GM18951 (cell line): Measurements from ENCODE around the gene RFX8.

Experiments used
- POLR2A ChIP-seq: IDR thresholded peaks from 4 replicates; pipeline ENCODE4 v1.6.1; 2011; ENCODE audit warnings: mild to moderate bottlenecking; ENCODE audit not compliant: insufficient read length, insufficient read depth; ENCODE audit errors: extremely low read depth
- in situ Hi-C: fragments of 300-500 bp; cut with MboI; formaldehyde crosslinking; loops from one replicate; pipeline ENCODE4 v1.12.0; 2022; ENCODE audit warnings: low sequenced_read_pairs, mixed read lengths, inconsistent platforms; ENCODE audit not compliant: unreplicated experiment

RFX8 gene

DNA sequence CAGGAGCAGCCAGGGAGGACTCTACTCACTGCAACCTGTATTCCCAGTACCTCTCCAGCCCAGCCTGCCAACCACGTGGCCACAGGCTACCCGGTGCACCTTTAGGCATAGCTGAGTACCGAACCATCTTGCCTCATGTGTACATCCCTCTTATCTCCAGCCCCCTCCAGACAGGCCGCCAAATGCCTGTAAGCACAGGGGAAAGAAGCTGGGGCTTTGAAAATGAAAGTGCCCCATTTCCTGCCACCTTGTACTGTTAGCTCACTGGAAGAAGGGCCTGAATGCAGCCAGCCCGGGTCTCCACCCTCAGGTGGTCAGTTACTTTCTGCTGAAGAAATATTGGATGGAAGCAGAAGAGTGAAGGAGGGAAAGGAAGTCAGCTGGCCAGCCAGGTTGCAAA, 27.2 kb upstream of the RFX8 start:
- in situ Hi-C loops = no loop called here
- TF ChIP-seq POLR2A = no peak

DNA sequence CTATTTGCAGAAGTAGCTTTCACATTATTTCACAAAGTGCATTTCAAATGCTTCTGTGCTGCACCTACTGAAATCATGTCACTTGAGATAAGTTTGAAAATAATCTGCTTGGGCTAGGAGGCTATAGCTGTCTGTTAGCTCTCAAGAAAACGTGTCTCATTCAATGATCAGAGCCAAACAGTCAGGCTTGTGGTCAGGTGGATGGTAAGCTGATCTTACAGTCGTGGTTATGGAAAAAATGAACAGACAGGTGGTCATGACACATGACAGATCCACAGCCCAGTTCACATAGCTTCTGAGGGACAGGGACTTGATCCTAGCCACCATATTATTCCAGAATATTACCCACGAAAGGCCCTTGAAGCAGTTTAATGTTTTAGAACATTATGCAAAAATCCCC, 26.5 kb upstream of the RFX8 start:
- in situ Hi-C loops = no loop called here
- TF ChIP-seq POLR2A = no peak

DNA sequence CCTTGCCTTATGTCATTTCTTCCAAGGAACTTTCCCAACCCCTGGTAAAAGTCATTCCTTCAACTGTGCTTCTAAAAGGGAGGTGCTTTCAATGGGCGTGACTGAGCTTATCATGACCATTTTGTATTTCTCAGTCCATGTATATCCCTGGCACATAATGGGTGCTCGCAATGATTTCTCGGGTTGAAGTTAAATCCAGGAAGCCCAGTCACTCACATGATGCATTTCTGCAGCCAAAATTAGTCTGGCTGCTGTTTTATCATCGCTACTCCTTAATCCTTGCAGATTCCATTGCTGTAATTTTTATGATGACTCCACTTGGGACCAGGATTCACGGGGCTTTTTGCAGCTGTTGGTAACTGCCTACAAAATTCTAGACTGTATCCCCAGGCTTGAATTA, 25.9 kb upstream of the RFX8 start:
- in situ Hi-C loops = no loop called here
- TF ChIP-seq POLR2A = no peak

DNA sequence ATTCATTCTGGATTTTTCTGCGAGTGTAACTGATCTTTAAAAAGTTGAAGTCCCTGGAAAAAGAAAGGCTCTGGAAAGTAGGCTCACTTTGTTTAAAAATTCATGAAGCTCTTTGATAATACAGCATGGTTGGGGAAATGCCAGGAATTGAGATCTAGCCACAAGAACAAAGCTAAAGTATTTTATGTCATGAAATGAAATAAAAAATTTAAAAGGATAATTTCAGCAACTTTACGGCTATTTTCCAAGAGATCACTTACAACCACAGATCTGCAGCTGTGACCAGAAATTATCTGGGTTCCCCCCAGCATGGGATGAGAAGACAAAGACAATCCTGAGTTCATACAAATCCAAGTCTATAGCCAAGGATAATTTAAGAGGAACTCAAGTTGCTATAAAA, 25.3 kb upstream of the RFX8 start:
- in situ Hi-C loops = no loop called here
- no peak for TF ChIP-seq POLR2A

DNA sequence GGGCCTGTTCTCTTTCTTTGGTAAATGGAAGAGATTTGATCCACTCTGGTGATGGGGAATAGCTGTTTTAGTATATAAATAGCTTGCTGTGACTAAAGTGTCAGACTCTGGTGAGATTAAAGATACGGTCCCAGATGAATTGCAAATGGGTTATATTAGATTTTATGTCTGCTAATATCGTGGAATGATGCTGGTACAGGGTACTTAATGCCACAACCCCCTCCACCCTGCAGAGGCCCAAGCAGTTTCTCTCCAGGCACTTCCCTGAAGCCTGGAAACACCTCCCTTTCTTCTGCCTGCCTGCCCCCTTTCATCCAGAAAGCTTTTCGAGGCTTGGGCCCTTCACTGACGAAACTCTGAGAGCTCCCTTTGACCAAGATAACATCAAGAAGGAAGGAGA, 21.4 kb upstream of the RFX8 start:
- in situ Hi-C loops = no loop called here
- no peak for TF ChIP-seq POLR2A

DNA sequence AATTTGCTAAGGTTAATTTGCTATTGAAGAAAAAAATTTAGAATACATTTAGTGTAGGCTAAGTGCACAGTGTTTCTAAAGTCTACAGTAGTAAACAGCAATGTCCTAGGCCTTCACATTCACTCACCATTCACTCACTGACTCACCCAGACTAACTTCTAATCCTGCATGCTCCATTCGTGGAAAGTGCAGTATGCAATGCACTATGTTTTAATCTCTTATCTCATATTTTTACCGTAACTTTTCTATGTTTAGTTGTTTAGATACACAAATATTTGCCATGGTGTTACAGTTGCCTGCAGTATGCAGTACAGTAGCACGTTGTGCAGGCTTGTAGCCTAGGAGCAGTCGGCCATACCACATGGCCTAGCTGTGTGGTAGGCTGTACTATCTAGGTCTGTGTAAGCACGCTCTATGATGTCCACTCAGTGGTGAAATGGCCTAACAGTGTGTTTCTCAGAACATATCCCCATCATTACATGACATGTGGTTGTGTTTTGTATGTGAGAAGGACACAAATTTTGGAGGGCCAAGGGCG, 18.1 kb upstream of the RFX8 start:
- in situ Hi-C loops = no loop called here
- no peak for TF ChIP-seq POLR2A

DNA sequence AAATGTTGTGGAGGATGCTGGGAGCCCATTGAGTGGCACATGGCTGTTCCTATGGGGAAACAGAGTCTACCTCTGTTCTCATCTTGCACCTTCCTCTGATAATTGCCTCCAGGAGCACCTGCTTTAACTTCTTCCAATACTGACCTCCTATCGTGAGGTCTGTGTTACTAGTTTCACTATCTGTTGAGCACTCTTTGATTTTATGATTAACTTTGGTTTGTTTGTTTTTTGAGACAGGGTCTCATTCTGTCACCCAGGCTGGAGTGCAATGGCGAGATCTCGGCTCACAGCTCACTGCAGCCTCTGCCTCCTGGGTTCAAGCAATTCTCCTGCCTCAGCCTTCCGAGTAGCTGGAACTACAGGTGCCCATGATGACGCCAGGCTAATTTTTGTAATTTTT, 12.1 kb upstream of the RFX8 start:
- in situ Hi-C loops = no loop called here
- no peak for TF ChIP-seq POLR2A

DNA sequence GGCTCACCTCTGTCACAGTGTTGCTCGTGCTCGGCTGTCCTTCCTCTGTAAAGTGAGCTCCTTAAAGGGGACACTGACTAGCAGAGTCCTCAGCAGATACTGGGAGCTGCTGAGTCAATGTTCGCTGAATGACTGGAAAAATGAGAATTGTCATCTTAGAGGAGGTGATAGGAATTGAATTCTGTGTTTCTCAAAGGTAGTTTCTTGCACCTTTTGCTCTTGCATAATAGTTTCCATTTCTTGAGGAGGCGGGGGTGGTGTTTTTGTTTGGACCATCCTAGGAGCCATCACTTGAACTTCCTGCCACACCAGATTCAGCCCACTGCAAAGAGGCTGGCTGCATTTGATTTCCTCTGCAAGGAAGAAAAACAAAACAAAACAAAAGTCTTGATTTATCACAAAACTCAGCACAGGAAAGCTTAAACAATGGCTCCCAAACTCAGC, 11.4 kb upstream of the RFX8 start:
- TF ChIP-seq POLR2A = no peak
- in situ Hi-C loops = no loop called here

DNA sequence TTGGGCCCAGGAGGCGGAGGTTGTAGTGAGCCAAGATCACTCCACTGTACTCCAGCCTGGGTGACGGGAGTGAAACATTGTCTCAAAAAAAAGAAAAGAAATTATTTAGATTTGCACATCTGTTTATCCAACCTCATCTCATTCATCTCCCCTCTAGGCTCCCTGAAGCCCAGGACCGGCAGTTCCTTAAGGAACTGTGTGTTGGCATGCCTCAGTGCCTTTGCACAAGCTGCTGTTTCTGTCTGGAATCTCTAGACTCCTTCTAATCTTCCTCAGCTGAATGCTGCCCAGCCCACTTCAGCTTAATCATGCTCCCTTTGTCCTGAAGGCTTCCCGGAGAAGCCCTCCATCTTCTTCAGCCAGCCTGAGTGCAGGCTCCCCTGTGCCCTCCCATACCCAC, 10.9 kb upstream of the RFX8 start:
- in situ Hi-C loops = no loop called here
- TF ChIP-seq POLR2A = no peak

DNA sequence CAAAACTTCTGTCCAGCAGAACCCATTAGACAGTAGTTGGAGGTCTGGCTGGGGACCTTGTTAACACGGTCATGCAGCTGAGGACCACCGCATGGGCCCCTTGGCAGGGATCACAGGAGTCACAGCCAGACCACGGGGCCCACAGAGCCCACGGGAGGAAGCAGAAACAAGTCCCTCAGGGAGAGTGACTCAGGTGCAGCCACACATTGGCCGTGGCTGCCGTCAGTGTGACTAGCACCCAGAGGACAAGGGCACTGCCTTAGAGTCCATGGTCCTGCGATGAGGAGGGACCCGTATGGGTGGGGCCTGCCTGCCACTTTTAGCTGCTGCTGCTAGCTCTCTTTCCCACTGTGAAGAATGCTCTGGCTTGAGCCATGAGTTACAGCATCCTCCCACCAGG, 5.9 kb upstream of the RFX8 start:
- in situ Hi-C loops = no loop called here
- TF ChIP-seq POLR2A = no peak

DNA sequence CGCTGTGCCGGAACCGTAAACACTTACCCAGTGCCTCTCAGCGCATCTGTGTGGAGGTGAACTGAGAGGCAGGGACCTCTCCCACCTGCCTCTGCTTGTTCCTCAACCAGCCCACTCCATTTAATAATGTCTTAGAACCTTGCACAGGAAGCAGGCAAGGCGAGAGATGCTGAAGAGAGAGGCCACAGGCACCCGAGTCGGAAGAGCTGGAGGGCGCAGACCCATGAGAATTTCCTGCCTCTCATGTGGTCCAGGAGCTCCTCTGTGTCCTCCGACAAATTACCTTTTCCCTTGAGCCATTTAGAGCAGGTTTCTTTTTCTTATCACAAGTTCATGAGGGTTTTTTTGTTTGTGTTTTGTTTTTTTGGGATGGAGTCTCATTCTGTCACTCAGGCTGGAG, 4.9 kb upstream of the RFX8 start:
- in situ Hi-C loops = no loop called here
- no peak for TF ChIP-seq POLR2A

DNA sequence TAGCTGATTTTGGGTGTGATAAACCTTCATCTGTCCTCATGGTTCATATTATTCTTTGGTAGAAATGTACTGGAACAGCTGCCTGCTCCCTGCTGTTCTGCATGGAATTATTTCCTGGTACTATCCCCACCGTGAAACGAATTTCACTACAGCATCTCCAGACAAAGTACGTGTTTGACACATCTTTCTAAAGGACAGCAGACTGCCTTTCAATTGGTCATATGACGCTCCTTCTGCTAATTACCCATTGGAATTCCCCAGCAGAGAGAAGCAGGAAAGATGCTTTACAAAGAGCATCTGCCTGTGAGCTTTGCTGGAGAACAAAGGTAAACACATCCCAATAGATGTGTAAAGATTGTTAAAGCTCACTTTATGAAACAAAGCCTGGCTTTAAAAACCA, 4.4 kb upstream of the RFX8 start:
- in situ Hi-C loops = no loop called here
- no peak for TF ChIP-seq POLR2A

DNA sequence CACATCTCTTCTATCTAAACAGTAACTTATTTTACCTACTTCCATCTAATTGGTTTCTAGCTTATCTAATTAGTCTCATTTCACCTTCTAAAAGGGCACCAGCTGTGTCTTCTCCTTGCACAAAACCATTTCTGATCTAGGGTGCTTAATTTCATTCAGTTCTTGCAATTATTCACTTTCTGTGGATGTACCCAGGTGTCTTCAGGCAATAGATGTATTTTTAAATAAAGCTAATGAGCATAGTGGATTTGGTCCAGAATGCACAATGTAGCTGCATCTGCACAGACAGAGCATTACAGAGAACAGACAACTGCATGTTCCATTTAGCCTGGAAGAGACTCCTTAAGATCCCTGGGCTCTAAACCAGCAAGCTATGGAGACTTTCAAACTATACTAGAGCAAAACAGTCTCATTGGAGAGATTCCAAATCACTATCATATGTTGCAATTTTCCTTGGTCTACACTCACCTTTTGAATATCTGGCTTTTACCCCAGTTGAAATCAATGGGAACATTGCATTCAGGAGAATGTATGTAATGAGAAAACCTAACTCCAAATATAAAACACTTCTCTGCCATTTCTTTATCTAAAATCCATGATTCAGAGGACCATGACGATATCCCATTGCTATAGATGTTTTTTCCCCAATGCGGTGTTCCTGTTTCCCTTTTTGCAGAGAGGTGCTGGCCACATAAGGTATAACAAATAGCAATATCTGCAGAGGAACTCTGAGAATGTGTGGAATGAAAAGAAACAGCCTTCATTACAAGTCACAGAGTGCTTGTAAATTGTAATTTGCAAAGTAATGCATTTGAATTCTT, 3.5 kb upstream of the RFX8 start:
- no peak for TF ChIP-seq POLR2A
- in situ Hi-C loops = no loop called here

DNA sequence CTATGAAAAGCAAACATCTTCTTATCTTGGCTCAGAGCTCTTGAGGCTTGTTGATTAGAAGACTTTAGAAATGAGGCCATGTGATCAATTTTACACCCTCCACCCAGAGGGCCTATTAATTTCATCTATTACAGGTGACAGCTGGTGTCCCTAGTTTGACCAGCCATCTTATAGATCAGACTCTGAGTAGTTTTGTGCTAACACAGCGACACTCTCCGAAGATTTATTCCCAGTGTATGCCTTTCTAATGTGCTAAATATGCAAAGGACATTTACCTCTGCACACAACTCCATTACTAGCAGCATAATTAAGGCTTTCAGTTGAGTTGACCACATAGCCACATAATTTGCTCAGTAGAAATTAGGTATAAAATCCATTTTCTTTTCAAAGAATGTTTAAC, 2.6 kb upstream of the RFX8 start:
- TF ChIP-seq POLR2A = no peak
- in situ Hi-C loops = no loop called here

DNA sequence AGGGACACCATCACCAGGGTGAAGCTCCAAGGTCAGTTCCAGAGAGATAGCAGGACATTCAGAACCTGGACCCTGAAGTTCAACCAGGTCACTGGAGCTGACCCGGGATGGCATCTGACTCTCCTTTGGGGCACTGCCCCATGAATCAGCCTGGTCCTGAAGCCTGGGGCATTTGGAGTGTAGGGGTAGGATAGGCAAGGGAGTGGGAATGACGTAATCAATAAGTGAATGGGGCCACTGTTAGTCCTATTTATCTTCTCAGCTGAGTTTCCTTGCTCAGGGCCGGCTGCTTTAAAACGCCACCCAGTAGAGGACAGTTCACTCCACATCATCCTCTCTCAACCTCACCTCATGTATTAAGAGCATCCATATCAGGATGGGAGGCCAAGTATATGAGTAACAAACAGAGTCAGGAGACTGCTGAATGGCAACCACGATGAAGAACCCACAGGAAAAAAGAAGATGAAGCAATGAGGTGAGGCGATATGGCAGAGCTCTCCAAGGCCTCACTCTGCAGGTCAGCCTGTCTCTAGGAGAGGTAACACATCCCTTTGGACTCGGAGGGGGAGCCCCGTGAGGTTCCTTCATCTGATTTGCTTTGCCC, 1.8 kb upstream of the RFX8 start:
- in situ Hi-C loops = no loop called here
- no peak for TF ChIP-seq POLR2A
